Stimulated activated CD4-positive, alpha-beta T cell treated with anti-CD3 and anti-CD28 coated beads, Interleukin-1b, Interleukin-23, amount 100 ng/mL, for 4 hours (primary cell): ENCODE measurements around the gene GUSB.
A peak's percentile ranks its signal among the peaks of the same experiment; 100 is the strongest.
"Not testable (repeated sequence)": the region's sequence is repeated elsewhere in the genome, so short reads cannot be mapped to it uniquely, and the experiment has no call there.

Experiments
- DNase-seq, 2 donors: peaks; one replicate each; pipeline ENCODE4 v3.0.0-alpha.2; 2020; ENCODE audit warnings: low read depth in 2 of 2

The GUSB gene

GRCh38 chr7:65981965-65982792, at the start of gene GUSB:
TSS of gene GUSB (minus strand) at chr7:65982213. CDS start at chr7:65982183, 30 bp downstream.
- peak; percentile 85 to 89 for DNase-seq

DNA sequence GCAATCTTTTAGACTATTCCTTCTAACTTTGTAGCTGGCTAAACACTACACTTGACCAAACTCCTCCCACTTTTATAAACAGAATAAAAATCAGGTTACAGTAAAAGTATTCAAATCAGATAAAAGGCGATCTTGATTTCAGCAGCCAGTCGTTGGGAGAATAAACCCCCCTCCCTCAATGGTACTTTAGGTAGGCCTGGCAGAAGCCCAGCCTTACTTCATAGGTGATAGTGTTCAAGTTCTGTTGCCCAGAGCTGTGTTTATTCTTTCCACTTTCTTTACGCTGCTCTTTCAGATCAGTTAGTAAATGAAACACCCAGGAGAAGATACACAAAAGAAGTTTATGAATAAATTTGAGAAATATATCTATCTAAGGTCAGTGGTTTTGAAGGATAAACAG, 46.3 kb upstream of the GUSB start:
- DNase-seq, result not testable (repeated sequence)

DNA sequence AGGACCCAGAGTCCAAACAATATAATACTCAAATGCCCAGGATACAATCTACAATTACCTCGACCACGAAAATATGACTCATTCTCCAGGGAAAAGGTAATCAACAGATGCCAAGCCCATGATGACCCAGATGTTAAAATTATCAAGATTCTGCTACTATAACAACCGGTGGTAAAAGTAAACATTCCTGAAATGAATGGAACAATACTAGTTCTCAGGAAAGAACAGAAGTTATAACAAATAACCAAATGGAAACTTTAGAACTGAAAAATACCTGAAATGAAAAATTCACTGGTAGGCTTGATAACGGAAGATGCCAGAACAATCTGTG, 34.1 kb upstream of the GUSB start:
- no peak for DNase-seq

GRCh38 chr7:66015440-66016130, 33.6 kb upstream of the GUSB start:
- DNase-seq, result no peak

- DNase-seq, result no peak
Measured at GRCh38 chr7:66013938-66014337, 31.9 kb upstream of the GUSB start.

DNA sequence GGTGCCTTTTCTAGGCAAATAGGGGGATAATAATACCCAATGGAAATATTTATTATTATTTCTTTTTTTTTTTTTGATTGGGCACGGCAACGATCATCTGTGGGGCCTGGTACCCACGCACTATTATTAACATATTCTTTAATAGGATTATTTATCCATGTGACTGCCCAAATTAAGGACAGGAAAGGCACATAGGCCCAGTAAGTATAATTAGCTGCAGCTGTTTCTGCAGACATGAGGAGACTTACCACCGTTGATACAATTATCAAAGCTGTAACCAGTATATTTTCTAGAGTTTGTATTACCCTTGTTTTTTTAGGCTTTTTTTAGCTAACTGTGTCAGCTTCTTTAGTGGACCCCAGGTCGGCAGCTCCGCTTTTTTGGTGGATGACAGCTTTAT, 25.2 kb upstream of the GUSB start:
- no peak for DNase-seq

DNA sequence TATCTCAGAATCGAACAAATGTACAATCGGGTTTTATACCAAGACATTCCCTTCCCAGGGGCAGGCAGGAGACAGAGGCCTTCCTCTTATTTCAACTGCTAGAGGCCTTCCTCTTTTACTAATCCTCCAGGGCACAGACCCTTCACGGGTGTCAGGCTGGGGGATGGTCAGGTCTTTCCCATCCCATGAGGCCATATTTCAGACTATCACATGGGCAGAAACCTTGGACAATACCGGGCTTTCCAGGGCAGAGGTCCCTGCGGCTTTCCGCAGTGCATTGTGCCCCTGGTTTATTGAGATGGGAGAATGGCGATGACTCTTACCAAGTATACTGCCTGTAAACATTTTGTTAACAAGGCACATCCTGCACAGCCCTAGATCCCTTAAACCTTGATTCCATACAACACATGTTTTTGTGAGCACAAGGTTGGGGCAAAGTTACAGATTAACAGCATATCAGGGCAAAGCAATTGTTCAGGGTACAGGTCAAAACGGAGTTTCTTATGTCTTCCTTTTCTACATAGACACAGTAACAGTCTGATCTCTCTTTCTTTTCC, 23.2 kb upstream of the GUSB start:
- DNase-seq, result not testable (repeated sequence)

DNA sequence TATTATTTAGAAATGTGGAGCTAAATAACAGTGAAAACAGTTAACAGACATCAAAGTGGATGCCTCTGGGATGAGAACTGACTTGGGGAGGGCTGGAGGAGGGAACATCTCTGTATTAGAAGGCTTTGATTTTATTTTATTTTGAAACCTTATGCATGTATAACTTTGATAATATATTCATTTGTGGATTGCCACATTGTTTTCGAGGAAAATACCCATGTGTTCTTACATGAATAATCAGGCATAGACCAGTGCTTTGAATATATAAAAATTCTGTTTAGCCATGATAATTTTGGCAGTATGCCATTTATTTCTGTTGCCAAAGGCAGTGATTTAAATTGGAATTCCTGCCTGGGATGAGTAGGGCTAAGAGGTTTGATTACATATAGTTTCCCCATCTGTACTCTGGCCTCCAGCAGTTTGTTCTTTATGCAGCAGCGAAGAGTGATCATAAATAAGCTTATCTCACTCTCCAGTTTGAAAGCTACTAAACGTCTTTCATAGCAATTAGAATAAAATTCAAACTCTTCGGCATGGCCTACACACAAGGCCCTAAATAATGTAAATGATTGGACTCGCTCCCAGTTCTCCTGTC, 18.9 kb upstream of the GUSB start:
- not testable (repeated sequence) for DNase-seq

- DNase-seq, result not testable (repeated sequence)
Measured at GRCh38 chr7:65994984-65995383, 13.0 kb upstream of the GUSB start.

DNA sequence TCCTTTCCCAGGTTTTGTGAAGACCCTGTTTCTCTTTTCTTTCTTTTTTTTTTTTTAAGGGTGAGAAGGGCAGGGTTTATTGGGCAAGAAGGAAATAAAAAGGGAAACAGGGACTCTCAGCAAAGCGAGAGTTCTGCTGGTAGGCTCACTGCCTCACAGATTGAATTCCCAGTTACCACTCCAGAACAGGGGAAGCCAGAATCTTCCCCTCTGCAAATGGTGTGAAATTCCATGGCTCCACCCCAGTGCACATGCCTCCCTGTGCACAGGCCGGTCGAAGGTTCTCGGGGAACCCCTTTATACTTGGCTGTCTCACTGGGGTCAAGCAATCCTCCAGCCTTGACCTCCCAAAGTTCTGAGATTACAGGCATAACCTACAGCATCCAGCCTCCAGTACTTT, 10.5 kb upstream of the GUSB start:
- DNase-seq, result no peak

DNA sequence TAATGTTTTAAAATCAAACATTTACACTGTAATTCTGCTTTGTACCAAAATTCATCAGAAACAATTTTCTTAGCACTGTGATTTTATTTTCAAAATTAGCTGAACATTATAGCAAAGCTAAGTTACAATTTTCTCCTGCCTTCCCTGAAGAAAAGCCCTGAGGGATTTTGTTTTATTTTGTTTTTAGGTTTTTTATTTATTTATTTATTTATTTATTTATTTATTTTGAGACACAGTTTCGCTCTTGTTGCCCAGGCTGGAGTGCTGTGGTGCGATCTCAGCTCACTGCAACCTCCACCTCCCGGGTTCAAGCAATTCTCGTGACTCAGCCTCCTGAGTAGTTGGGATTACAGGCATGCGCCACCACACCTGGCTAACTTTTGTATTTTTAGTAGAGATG, 9.8 kb upstream of the GUSB start:
- not testable (repeated sequence) for DNase-seq

- DNase-seq, result no peak
Measured at GRCh38 chr7:65989694-65990080, 7.7 kb upstream of the GUSB start.

GRCh38 chr7:65988503-65988902, 6.5 kb upstream of the GUSB start:
- not testable (repeated sequence) for DNase-seq

DNA sequence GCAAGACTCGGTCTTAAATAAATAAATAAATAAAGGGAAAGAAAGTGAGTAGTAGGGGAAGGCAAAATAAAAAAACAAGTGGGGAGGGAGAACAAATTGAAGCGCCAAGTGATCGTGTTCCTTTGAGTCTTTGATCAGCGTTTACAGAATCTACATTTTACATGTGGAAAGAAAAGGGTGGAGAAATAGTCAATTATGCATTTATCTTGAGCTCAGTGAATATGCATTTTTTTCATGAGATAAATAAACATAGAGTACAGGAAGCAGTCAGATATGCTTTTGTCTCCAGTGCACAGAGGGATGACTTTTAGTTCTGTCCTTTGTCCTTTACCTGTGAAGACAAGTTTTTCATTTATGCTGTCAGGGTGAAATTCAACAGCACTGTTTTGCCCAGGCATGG, 6.1 kb upstream of the GUSB start:
- DNase-seq, result no peak

DNA sequence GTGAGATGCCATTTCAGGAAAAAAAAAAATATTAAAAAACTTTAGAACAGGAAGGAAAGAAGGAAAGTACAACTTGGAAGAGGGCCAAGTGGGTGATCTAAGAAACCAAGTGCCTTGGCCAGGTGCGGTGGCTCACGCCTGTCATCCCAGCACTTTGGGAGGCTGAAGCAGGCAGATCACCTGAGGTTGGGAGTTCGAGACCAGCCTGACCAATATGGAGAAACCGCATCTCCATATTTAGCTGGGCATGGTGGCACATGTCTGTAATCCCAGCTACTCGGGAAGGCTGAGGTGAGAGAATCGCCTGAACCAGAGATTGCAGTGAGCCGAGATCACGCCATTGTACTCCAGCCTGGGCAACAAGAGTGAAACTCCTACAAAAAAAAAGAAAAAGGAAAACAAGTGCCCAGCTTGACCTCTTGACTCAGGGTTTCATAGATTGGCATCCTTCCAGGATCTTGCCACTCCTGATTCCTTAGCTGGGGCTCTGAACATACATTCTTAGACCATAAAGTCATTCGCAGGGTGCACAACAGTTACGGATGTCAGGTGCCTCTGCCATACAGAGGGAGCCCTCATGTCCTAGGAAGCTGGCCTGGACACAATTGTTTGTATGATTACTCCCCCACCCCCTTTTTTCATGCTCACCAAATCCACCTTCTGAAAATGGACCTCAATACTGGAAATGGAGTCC, 2.1 kb upstream of the GUSB start:
- DNase-seq, result no peak

GRCh38 chr7:65980478-65981250, 1.3 kb downstream of the GUSB start:
- DNase-seq, result no peak

DNA sequence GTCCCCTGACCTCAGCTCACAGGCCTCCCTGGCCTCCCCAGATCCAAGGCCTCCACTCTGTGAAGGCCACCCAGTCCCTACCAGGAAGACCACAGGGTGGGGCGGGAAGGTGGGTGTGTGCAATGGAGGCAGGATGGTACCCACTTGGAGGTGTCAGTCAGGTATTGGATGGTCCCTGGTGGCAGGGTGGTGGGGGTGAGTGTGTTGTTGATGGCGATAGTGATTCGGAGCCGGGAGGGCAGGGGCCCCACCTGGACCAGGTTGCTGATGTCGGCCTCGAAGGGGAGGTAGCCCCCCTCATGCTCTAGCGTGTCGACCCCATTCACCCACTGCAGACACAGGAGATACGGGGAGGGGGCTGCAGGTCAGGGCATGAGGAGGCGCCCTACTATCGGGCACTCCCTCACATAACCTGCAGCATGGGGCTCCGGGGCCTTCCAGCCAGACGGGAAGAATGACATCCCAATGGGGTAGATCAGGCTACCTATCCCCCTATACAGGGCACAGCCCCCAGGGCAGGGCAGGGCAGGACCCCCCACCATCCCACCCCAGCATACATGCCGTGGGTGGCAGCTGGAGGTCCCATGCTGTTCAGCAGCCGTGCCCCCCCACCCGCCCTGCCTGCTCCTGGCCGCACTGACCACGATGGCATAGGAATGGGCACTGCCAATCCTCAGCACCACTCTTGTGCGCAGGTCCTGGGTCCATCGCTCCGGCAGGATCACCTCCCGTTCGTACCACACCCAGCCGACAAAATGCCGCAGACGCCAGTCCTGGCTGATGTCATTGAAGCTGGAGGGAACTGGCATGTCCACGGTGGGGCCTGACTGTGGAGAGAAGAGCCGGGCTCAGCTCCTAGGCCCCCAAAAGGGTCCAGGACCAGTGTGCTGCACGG, 2.2 kb downstream of the GUSB start:
- DNase-seq, result no peak

- DNase-seq, result no peak
Measured at GRCh38 chr7:65978891-65979582, 3.0 kb downstream of the GUSB start.

DNA sequence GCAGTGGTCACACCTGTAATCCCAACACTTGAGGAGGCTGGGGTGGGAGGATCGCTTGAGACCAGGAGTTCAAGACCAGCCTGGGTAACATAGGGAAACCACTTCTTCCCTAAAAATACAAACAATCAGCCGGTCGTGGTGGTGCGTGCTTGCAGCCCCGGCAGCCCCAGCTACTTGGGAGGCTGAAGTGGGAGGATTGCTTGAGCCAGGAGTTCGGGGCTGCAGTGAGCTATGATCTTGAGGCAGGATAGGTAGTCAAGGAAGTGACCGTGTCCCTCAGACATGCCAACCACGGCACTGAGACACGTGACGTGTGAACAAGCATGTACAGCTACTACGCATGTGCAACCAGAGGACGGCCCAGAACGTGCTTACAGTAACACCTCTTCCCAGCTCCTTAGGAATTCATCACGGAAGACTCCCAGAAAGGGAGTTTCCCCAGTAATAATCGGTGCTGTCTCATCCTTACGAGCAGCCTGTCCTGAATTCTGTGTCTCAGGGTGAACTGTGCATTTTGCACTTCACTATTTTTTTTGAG, 5.3 kb downstream of the GUSB start:
- DNase-seq, result no peak
